ENCODE data around the gene FKRP.

The FKRP gene

GRCh38 chr19:46745521-46746280, at the start of gene FKRP:
FKRP (plus strand) TSS chr19:46746057; CDS start chr19:46755451, 9,394 bp downstream.
- Histone ChIP-seq H3K9me3 (ENCODE audit: control insufficient read depth, insufficient read depth, low read length) (no peaks in the 10 kb centered on the region), H3K36me3 (ENCODE audit: control insufficient read depth, low read length) (peaks cover 56% of the 10 kb centered on the region), H3K9me2 (replicated peaks; ENCODE audit: control insufficient read depth, low read length) (no peaks in the 10 kb centered on the region), H3K4me3 (ENCODE audit: low read length) (peak within 1 kb of the TSS; percentile 92), H3F3A (ENCODE audit: control insufficient read depth, insufficient read depth) (peaks cover 5% of the 10 kb centered on the region; the same call in 1 of the 2 replicates), H3K27ac (ENCODE audit: low read depth, low read length) (peak within 1 kb of the TSS; percentile 45), H3K79me2 (ENCODE audit: control insufficient read depth, low read length) (peaks cover 63% of the 10 kb centered on the region), H3K4me1 (ENCODE audit: control insufficient read depth, low read length) (peaks cover 37% of the 10 kb centered on the region), H3K4me2 (ENCODE audit: low read length) (peak within 1 kb of the TSS; percentile 95), H4K20me1 (ENCODE audit: control insufficient read depth, insufficient read depth, low read depth, low read length) (peaks cover 29% of the 10 kb centered on the region), H3K27me3 (ENCODE audit: control insufficient read depth, low read length) (no peaks in the 10 kb centered on the region)
- TF ChIP-seq, protein P1, sequence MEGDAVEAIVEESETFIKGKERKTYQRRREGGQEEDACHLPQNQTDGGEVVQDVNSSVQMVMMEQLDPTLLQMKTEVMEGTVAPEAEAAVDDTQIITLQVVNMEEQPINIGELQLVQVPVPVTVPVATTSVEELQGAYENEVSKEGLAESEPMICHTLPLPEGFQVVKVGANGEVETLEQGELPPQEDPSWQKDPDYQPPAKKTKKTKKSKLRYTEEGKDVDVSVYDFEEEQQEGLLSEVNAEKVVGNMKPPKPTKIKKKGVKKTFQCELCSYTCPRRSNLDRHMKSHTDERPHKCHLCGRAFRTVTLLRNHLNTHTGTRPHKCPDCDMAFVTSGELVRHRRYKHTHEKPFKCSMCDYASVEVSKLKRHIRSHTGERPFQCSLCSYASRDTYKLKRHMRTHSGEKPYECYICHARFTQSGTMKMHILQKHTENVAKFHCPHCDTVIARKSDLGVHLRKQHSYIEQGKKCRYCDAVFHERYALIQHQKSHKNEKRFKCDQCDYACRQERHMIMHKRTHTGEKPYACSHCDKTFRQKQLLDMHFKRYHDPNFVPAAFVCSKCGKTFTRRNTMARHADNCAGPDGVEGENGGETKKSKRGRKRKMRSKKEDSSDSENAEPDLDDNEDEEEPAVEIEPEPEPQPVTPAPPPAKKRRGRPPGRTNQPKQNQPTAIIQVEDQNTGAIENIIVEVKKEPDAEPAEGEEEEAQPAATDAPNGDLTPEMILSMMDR (IDR thresholded peaks at IDR 0.05; ENCODE audit: low read depth, low read length, poor library complexity, severe bottlenecking): no peak
- TF ChIP-seq EZH2phosphoT487 (IDR thresholded peaks at IDR 0.05; ENCODE audit: borderline replicate concordance, low read length): no peak

DNA sequence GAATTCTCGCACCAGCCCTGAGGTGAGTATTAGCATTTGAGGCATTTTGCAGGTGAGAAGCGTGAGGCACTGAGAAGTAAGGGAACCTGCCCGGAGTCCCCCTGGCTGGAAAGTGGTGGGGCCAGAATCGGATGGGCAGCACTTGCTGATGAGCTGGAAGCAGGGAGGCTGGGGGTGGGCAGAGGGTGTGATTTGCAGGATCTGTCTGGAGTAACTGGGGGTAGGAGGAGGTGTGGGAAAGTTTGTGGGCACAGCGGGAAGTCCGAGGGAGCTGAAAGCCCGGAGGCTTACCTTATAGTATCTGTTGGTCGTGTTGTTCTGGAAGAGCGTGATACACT, 49.0 kb upstream of the FKRP start:
- no peak overlapping the region for H3K27ac ChIP-seq (ENCODE audit: low read depth, low read length)
- H3K9me2 ChIP-seq (replicated peaks; ENCODE audit: control insufficient read depth, low read length): no peaks in the 10 kb centered on the region
- H3K79me2 ChIP-seq (ENCODE audit: control insufficient read depth, low read length): no peaks in the 10 kb centered on the region
- peaks cover 87% of the 10 kb centered on the region for H3K36me3 ChIP-seq (ENCODE audit: control insufficient read depth, low read length)
- no peaks in the 10 kb centered on the region for H3K27me3 ChIP-seq (ENCODE audit: control insufficient read depth, low read length)
- H3F3A ChIP-seq (ENCODE audit: control insufficient read depth, insufficient read depth): no peaks in the 10 kb centered on the region
- TF ChIP-seq, protein P1 (IDR thresholded peaks at IDR 0.05; ENCODE audit: low read depth, low read length, poor library complexity, severe bottlenecking): no peak
- TF ChIP-seq EZH2phosphoT487 (IDR thresholded peaks at IDR 0.05; ENCODE audit: borderline replicate concordance, low read length): no peak
- no peaks in the 10 kb centered on the region for H4K20me1 ChIP-seq (ENCODE audit: control insufficient read depth, insufficient read depth, low read depth, low read length)
- no peak overlapping the region for H3K4me3 ChIP-seq (ENCODE audit: low read length)
- H3K4me1 ChIP-seq (ENCODE audit: control insufficient read depth, low read length): no peaks in the 10 kb centered on the region
- H3K9me3 ChIP-seq (ENCODE audit: control insufficient read depth, insufficient read depth, low read length): no peaks in the 10 kb centered on the region
- no peak overlapping the region for H3K4me2 ChIP-seq (ENCODE audit: low read length)

DNA sequence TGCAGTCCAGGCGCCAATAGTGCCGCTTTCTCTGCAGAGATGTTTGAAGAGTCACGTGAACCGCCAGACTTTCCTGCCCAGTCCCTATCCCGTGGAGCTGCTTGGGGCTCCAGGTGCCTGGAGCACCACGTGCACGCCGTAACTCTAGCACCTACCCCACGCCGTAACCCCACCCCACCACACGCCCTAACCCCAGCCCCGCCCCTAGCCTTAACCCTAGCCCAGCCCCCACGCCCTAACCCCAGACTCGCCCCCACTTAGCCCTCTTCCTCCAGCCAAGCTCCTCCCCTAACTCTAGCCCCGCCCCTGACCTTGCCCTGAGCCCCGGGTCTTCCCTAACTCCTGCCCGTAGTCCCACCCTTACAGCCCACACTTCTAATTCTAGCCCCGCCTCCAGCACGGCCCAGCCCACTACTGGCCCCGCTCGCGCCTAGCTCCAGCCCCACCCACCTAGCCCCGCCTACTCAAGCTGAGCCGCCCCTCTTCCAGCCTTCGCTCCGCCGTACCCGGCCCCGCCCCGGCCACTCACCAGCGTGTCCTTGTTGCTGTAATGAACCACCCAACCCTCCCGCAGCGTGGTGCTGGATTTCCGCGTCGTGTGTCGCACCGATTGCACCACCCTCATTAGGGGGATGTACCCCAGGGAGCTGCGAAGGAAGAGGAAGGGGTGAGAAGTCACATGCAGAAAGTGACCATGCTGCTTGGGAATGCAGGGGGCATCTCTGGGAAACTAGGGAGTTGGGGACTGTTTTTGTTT, 48.5 kb upstream of the FKRP start:
- Histone ChIP-seq H3K4me1 (ENCODE audit: control insufficient read depth, low read length) (no peaks in the 10 kb centered on the region), H3K79me2 (ENCODE audit: control insufficient read depth, low read length) (no peaks in the 10 kb centered on the region), H4K20me1 (ENCODE audit: control insufficient read depth, insufficient read depth, low read depth, low read length) (no peaks in the 10 kb centered on the region), H3F3A (ENCODE audit: control insufficient read depth, insufficient read depth) (no peaks in the 10 kb centered on the region), H3K9me2 (replicated peaks; ENCODE audit: control insufficient read depth, low read length) (no peaks in the 10 kb centered on the region), H3K27me3 (ENCODE audit: control insufficient read depth, low read length) (no peaks in the 10 kb centered on the region), H3K4me3 (ENCODE audit: low read length) (no peak overlapping the region), H3K9me3 (ENCODE audit: control insufficient read depth, insufficient read depth, low read length) (no peaks in the 10 kb centered on the region), H3K4me2 (ENCODE audit: low read length) (no peak overlapping the region), H3K27ac (ENCODE audit: low read depth, low read length) (no peak overlapping the region), H3K36me3 (ENCODE audit: control insufficient read depth, low read length) (peaks cover 87% of the 10 kb centered on the region)
- TF ChIP-seq EZH2phosphoT487 (IDR thresholded peaks at IDR 0.05; ENCODE audit: borderline replicate concordance, low read length): no peak
- TF ChIP-seq, protein P1 (IDR thresholded peaks at IDR 0.05; ENCODE audit: low read depth, low read length, poor library complexity, severe bottlenecking): no peak
